Left lung (tissue), 10 donors: ENCODE data around the gene EME1. TPM values are rescaled to one million over a fixed set of nuclear protein-coding genes. Genes with fewer than 3 reads are reported as not detected.

Source experiments
- ATAC-seq: fragments of 200-7000 bp; cut with Tn5 transposase; one replicate; pipeline ENCODE4 v1.9.1; 2020; ENCODE audit warnings: moderate library complexity
- DNase-seq, 4 donors: peaks; one replicate each; pipeline ENCODE4 v3.0.0-alpha.2; 2013 to 2020
- H3K27ac ChIP-seq, 2 donors: fragments of 200-600 bp; sonication (generic) in 1 of 2; one replicate each; pipeline versions ENCODE4 v1.5.0 to v1.8.0; 2020 to 2021
- H3K27me3 ChIP-seq, 2 donors: fragments of 200-600 bp; sonication (generic) in 1 of 2; one replicate each; pipeline versions ENCODE4 v1.5.0 to v1.8.0; 2020 to 2021
- H3K36me3 ChIP-seq, 2 donors: fragments of 200-600 bp; sonication (generic) in 1 of 2; one replicate each; pipeline versions ENCODE4 v1.5.0 to v1.8.0; 2020 to 2021
- H3K4me1 ChIP-seq, 2 donors: fragments of 200-600 bp; one replicate each; pipeline ENCODE4 v1.8.0; 2021
- H3K4me3 ChIP-seq, 2 donors: fragments of 200-600 bp; sonication (generic) in 1 of 2; one replicate each; pipeline versions ENCODE4 v1.5.0 to v1.8.0; 2020 to 2021; ENCODE audit warnings: mild to moderate bottlenecking in 1 of 2
- H3K9me3 ChIP-seq, 2 donors: fragments of 200-600 bp; sonication (generic) in 1 of 2; one replicate each; pipeline versions ENCODE4 v1.5.0 to v1.8.0; 2020 to 2021
- CTCF ChIP-seq, 2 donors: fragments of 200-600 bp; sonication (generic) in 1 of 2; IDR thresholded peaks; one replicate each; pipeline versions ENCODE4 v1.5.0 to v1.8.0; 2021; ENCODE audit warnings: antibody characterized with exemption in 2 of 2
- intact Hi-C, 2 donors: fragments of 100-400 bp; cut with DNase I; formaldehyde crosslinking; loops; one replicate each; pipeline versions ENCODE4 v1.11.2 to v1.14.2; 2022
- polyA plus RNA-seq, 6 donors: library from polyadenylated mRNA; unstranded; fragments of 120-200 nt; gene quantifications; one replicate each; pipeline ENCODE4 v1.2.1, GENCODE V29; 2013; ENCODE audit not compliant: insufficient read length in 6 of 6
- total RNA-seq, 2 donors: library from RNA; stranded (reverse); fragmentation: NEBNext Ultra II Directional; extraction: Animal tissue kit (Norgen Biotek cat#: 25700); gene quantifications; one replicate each; pipeline ENCODE4 v1.2.1, GENCODE V29; 2021
- donor health status: DM: no; HTN: yes; CAD: no.
- donor health status: DM: no; HTN: no; CAD: no.

The EME1 gene
- total and polyA plus RNA-seq, 8 donors = 2.6 to 12.7 (median 10.0) TPM

GRCh38 chr17:50354198-50354597, 18.8 kb upstream of the EME1 start:
- Histone ChIP-seq H3K27me3 (no peaks in the 10 kb centered on the region), H3K27ac (no peak overlapping the region), H3K4me3 (no peak overlapping the region), H3K4me1 (no peaks in the 10 kb centered on the region), H3K36me3 (peaks cover 0 to 59% of the 10 kb centered on the region in 2 donors), H3K9me3 (no peaks in the 10 kb centered on the region)
- ATAC-seq = no peak
- intact Hi-C loops = no loop called here
- TF ChIP-seq CTCF (IDR thresholded peaks at IDR 0.05) = no peak
- DNase-seq = no peak

- Histone ChIP-seq H3K9me3 (no peaks in the 10 kb centered on the region), H3K36me3 (peaks cover 0 to 65% of the 10 kb centered on the region in 2 donors)
Measured at GRCh38 chr17:50354776-50355175, 18.3 kb upstream of the EME1 start.

GRCh38 chr17:50355336-50355700, 17.7 kb upstream of the EME1 start:
- no peak overlapping the region for H3K4me3 ChIP-seq
- no peaks in the 10 kb centered on the region for H3K27me3 ChIP-seq
- ATAC-seq (no peak), DNase-seq (no peak)
- H3K36me3 ChIP-seq = peaks cover 0 to 70% of the 10 kb centered on the region in 2 donors
- intact Hi-C loops = no loop called here
- TF ChIP-seq CTCF (IDR thresholded peaks at IDR 0.05) = no peak
- H3K9me3 ChIP-seq = no peaks in the 10 kb centered on the region
- H3K27ac ChIP-seq = no peak overlapping the region
- H3K4me1 ChIP-seq = no peaks in the 10 kb centered on the region

More at GRCh38 chr17:50354776-50355175, 18.3 kb upstream of the EME1 start:
- no peak overlapping the region for H3K4me3 ChIP-seq
- H3K27me3 ChIP-seq = no peaks in the 10 kb centered on the region
- ATAC-seq (no peak), DNase-seq (no peak)
- H3K27ac ChIP-seq = no peak overlapping the region
- H3K4me1 ChIP-seq = no peaks in the 10 kb centered on the region
- intact Hi-C loops = no loop called here
- TF ChIP-seq CTCF (IDR thresholded peaks at IDR 0.05) = no peak

GRCh38 chr17:50355701-50356341, 17.2 kb upstream of the EME1 start:
- Histone ChIP-seq H3K27me3 (no peaks in the 10 kb centered on the region), H3K9me3 (no peaks in the 10 kb centered on the region), H3K4me3 (no peak overlapping the region), H3K36me3 (peaks cover 0 to 75% of the 10 kb centered on the region in 2 donors), H3K27ac (no peak overlapping the region), H3K4me1 (no peaks in the 10 kb centered on the region)
- no peak for TF ChIP-seq CTCF (IDR thresholded peaks at IDR 0.05)
- ATAC-seq = no peak
- DNase-seq = peak in 1 of 4 donors; percentile 70
- intact Hi-C loops = no loop called here

GRCh38 chr17:50356418-50356817, 16.6 kb upstream of the EME1 start:
- no peak for ATAC-seq
- peak in 1 of 4 donors; percentile 71 for DNase-seq
- no peaks in the 10 kb centered on the region for H3K27me3 ChIP-seq
- H3K27ac ChIP-seq = no peak overlapping the region
- H3K4me1 ChIP-seq = no peaks in the 10 kb centered on the region
- TF ChIP-seq CTCF (IDR thresholded peaks at IDR 0.05) = no peak
- peaks cover 0 to 76% of the 10 kb centered on the region in 2 donors for H3K36me3 ChIP-seq
- no peaks in the 10 kb centered on the region for H3K9me3 ChIP-seq
- no peak overlapping the region for H3K4me3 ChIP-seq
- intact Hi-C loops = no loop called here
